HG02642 (cell line): ENCODE measurements around the gene STAT5B.
"Not testable (repeated sequence)": the region's sequence is repeated elsewhere in the genome, so short reads cannot be mapped to it uniquely, and the experiment has no call there.

Experiments
- ATAC-seq: cut with Tn5 transposase; IDR thresholded peaks from one replicate; pipeline ENCODE4 v1.9.1; 2021; ENCODE audit warnings: mild to moderate bottlenecking; ENCODE audit not compliant: unreplicated experiment, poor library complexity

STAT5B gene

DNA sequence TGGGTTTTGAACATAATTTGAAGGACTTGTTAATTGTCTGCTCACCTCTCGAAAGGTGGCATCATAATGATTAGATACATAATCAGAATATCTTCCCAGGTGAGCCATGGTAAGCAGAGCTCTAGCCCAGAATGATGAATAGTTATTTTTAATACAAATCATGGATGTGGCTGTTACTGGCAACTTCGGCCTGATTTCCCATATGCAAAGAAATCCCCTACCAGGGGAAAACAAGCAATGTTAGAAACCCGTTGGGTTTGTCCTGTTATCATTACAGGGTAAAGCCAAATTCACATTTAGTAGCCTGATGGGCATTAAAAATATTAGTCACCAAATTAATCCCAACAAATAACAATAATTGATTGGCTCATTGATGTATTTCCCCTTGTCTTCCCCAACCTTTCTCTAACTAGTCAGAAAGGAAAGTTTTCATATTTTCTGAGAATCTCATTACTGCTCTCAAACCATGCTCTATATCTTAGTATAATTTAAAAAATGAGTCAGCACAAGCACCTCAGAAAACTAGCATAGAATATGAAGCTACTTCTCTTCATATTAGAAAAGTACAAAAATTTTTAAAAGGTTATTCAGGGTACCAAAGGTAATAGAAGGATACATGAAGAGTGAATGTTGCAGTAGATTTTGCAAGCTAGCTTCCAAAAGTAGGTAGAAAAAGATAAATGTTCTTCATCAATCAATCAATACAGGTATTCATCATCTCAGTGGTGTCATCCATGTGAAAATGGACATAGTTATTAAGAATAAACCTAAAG is 5.0 kb downstream of the STAT5B start:
- ATAC-seq, result no peak

- no peak for ATAC-seq
These were observed 5.6 kb downstream of the STAT5B start for GRCh38 chr17:42270596-42270995.

DNA sequence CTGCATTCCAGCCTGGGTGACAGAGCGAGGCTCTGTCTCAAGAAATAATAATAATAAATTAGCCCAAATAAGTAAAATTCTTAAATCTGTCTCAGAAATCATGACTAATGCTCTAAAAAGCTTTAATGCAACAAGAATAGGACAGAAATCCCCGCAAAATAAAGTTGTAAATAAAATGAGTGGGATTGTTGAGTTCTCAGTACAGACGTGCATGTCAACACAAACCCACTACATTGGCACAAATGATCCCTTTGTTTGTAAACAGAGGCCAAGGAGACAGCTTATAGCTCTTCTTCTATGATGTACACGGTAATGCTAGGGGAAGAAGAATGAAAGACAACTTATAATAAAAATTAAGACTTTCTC is 6.0 kb downstream of the STAT5B start:
- ATAC-seq, result no peak

DNA sequence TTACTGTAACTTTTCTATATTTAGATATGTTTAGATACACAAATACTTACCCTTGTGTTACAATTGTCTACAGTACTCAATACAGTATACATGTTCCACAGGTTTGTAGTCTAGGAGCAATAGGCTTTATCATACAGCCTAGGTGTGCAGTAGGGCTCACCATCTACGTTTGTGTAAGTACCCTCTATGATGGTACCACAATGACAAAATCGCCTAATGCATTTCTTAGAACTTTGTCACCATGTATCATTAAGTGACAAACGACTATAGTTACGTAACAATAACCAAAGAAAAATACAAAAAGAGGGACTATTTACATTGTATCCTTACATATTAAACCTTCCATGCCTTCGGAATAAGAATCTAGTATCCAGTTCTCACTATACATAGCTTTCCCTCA is 8.0 kb downstream of the STAT5B start:
- ATAC-seq, result no peak

GRCh38 chr17:42266918-42267766 is 9.0 kb downstream of the STAT5B start:
- no peak for ATAC-seq

DNA sequence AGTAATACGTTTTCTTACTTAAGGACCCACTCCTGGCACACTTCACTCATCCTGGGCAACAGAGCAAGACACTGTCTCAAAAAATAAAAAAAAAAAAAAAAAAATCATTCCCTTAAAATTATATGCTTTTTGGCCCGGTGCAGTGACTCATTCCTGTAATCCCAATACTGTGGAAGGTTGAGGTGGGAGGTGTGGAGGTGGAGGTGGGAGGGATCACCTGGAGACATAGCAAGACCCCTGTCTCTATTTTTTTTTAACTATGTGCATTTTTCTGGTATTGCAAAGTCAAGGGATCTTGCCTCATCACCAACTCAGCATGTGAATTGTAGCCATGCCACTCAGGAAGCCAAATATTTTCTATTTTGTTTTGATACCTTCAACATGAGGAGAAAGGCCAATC is 9.7 kb downstream of the STAT5B start:
- no peak for ATAC-seq

DNA sequence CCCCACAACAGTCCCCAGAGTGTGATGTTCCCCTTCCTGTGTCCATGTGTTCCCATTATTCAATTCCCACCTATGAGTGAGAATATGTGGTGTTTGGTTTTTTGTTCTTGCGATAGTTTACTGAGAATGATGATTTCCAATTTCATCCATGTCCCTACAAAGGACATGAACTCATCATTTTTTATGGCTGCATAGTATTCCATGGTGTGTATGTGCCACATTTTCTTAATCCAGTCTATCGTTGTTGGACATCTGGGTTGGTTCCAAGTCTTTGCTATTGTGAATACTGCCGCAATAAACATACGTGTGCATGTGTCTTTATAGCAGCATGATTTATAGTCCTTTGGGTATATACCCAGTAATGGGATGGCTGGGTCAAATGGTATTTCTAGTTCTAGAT is 11.8 kb downstream of the STAT5B start:
- not testable (repeated sequence) for ATAC-seq

DNA sequence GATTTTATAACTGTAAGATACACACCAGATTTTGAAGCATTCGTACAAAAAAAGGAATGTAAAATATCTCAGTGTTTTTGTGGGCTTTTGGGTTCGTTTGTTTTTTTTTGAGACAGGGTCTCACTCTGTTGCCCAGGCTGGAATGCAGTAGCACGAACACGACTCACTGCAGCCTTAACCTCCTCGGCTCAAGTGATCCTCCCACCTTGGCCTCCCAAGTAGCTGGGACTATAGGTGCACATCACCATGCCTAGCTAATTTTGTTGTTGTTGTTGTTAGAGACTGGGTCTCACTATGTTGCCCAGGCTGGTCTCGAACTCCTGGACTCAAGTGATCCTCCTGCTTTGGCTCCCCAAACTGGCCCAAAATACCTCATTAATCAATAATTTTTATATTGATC is 15.9 kb downstream of the STAT5B start:
- no peak for ATAC-seq

DNA sequence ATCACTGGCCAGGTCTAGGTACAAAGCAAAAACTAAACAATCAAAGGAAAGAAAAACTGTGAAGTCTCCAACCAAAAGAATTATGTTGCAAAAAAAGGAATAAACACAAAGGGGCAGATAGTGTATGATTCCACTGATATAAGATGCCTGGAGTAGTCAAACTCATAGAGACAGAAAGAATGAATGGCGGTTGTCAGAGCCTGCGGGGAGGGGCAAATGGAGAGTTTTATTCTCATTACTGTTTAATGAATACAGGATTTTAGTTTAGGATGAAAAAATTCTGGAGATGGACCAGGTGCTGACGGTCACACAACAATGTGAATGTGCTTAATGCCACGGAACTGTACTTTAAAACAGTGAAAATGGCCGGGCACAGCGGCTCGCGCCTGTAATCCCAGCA is 20.7 kb downstream of the STAT5B start:
- no peak for ATAC-seq

DNA sequence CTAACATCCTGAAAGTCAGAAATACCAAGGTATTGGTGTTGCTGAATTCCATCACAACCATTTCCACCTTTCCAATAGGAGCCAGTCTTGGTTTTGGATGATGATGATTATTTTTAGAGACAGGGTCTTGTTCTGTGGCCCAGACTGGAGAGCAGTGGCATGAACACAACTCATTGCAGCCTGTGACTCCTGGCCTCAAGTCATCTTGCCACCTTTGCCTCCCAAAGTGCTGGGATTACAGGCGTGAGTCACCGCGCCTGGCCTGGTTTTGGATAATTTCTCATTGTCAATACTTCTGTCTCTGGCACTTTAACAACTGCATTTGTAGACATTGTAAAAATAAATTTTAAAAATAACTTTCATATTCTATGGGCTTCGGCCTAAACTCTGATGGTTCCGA is 22.6 kb downstream of the STAT5B start:
- no peak for ATAC-seq

GRCh38 chr17:42252597-42253550 is 23.3 kb downstream of the STAT5B start:
- ATAC-seq, result no peak

- ATAC-seq, result no peak
These were observed 25.1 kb downstream of the STAT5B start for GRCh38 chr17:42251115-42251514.

- no peak for ATAC-seq
These were observed 26.3 kb downstream of the STAT5B start for GRCh38 chr17:42249681-42250446.

DNA sequence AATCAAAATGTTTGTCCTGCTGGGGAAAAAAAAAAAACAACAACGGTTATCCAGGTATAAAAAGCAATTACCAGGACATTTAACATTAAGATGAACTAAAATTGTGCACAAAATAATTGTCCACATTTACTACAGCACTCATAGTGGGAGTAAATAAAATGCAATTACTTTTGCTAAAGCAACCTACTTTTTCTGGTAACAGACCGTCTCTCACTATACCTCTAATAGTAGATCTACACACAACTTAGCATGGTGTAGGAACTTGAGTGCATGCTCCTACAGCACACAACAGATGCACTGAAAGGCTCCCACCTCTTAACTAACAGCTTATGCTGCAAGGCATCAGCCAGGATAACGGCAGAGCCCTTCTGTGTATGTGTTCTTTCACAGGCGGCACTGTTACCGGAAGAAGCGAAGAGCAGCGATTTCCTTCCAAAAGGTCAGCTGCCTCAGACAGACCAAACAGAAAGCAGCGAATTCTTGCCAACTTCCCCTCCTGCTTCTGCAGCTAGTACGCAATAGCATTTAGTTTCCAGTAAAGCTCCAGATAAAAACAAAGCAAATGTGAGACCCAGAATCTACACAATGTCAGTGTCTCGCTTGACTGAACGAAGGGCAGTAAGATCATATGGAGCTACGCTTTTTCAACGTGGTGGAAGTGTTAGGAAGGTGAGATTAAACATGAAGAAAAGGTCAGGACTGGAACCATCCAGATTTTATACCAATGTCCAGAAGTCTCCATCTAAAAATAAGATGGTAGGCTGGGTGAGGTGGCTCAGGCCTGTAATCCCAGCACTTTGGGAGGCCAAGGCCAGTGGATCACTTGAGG is 27.6 kb downstream of the STAT5B start:
- ATAC-seq, result peak; percentile 74

GRCh38 chr17:42247734-42248133 is 28.5 kb downstream of the STAT5B start:
- no peak for ATAC-seq

GRCh38 chr17:42246515-42246914 is 29.7 kb downstream of the STAT5B start:
- ATAC-seq, result no peak

DNA sequence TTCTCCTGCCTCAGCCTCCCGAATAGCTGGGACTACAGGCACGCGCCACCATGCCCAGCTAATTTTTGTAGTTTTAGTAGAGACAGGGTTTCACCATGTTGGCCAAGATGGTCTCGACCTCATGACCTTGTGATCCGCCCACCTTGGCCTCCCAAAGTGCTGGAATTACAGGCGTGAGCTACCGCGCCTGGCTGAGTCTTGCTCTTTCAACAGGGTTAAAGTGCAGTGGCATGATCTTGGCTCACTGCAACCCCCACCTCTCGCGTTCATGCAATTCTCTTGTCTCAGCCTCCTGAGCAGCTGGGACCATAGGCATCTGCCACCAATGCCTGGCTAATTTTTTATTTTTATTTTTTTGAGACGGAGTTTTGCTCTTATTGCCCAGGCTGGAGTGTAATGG is 31.0 kb downstream of the STAT5B start:
- not testable (repeated sequence) for ATAC-seq

DNA sequence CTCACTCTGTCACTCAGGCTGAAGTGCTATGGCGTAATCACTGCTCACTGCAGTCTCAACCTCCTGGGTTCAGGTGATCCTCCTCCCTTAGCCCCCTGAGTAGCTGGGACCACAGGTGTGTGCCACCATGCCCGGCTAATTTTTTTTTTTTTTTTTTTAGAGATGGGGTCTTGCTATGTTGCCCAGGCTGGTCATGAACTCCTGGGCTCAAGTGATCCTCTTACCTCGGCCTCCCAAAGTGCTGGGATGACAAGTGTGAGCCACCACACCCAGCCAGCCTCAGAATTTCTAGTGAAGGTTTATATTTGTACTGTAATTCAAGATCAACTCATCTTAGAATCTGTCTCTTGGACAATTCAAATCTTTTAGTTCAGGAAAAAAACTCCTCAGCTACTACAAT is 32.1 kb downstream of the STAT5B start:
- not testable (repeated sequence) for ATAC-seq

DNA sequence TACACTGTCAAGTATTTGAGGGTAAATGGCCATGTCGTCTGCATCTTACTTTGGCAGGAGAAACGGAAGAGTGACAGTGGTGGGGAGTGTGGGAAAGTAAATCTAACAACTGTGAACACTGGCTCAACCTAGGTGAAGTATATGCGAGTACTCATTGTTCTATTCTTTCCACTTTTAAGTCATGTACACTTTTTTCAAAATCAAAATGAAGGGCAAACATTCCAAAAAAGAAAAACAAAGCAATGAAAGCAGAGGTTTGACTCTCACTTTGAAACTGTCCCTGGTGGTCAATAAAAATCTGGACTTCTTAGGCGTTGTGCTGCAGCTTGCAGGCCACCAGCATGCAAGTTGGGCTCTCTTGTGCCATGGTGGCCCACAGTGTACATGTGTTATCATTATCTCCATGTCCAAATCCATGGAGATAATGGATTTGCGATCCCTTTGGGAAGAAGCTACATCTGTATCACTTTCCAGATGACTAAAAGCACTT is 32.7 kb downstream of the STAT5B start:
- no peak for ATAC-seq
